ENCODE results near the gene CANX.

CANX gene

GRCh38 chr5:179727106-179727505, 28.3 kb downstream of the CANX start:
- Histone ChIP-seq H3K4me3 (no peak overlapping the region), H3K27ac (no peak overlapping the region)
- TF ChIP-seq CTCF (IDR thresholded peaks at IDR 0.05): no peak
- no peak for DNase-seq (ENCODE audit: low spot score)

- no peak for DNase-seq (ENCODE audit: low spot score)
- no peak for TF ChIP-seq CTCF (IDR thresholded peaks at IDR 0.05)
- H3K27ac ChIP-seq: no peak overlapping the region
- no peak overlapping the region for H3K4me3 ChIP-seq
Measured at GRCh38 chr5:179729303-179729702, 30.5 kb downstream of the CANX start.

DNA sequence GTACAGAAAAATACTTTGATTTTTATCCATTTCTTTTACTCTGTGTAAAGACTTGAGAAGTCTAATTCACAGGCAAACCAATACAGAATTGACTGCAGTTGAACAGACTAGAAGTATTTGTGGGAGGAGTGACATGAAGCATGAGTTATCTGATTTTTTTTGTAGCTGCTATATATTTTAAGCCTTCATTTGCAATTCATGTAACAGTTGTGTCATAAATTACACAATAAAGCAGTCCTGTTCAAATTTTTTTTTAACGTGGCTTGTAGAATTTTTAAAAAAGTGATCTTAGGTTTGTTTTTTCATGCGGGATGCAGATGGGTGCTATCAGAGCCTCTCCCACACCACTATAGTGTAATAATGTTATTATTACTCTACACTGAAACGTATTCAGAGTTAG, 31.0 kb downstream of the CANX start:
- H3K27ac ChIP-seq: no peak overlapping the region
- TF ChIP-seq CTCF (IDR thresholded peaks at IDR 0.05): no peak
- H3K4me3 ChIP-seq: no peak overlapping the region
- DNase-seq (ENCODE audit: low spot score): no peak

GRCh38 chr5:179730356-179730755, 31.6 kb downstream of the CANX start:
- H3K27ac ChIP-seq: no peak overlapping the region
- H3K4me3 ChIP-seq: no peak overlapping the region
- no peak for TF ChIP-seq CTCF (IDR thresholded peaks at IDR 0.05)
- DNase-seq (ENCODE audit: low spot score): no peak

GRCh38 chr5:179730852-179731251, 32.1 kb downstream of the CANX start:
- no peak overlapping the region for H3K4me3 ChIP-seq
- DNase-seq (ENCODE audit: low spot score): no peak
- no peak for TF ChIP-seq CTCF (IDR thresholded peaks at IDR 0.05)
- no peak overlapping the region for H3K27ac ChIP-seq

DNA sequence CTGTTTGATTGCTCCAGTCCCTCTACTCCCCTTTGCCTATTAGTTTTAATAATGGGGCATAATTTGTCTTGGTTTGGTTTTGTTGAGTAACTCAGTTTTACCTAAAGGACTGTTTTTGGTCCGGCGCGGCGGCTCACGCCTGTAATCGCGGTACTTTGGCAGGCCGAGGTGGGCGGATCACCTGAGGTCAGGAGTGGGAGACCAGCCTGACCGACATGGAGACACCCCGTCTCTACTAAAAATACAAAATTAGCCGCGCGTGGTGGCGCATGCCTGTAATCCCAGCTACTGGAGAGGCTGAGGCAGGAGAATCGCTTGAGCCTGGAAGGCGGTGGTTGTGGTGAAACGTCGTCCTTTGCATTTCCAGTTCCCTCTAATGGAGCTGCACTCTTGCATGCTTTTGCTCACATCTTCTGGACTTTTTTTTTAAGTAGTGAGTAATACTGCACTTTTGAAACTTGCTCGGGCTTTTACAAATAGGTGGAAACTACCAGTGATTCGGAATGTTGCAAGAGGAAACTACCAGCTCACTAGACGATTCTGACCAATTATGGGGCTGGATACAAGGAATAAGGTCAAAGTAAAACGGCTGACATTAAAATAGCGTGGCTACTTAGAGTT, 33.1 kb downstream of the CANX start:
- peak overlapping the region; percentile 98 for H3K4me3 ChIP-seq
- no peak for TF ChIP-seq CTCF (IDR thresholded peaks at IDR 0.05)
- H3K27ac ChIP-seq: peak overlapping the region; percentile 98 to 99
- peak; percentile 76 for DNase-seq (ENCODE audit: low spot score)

DNA sequence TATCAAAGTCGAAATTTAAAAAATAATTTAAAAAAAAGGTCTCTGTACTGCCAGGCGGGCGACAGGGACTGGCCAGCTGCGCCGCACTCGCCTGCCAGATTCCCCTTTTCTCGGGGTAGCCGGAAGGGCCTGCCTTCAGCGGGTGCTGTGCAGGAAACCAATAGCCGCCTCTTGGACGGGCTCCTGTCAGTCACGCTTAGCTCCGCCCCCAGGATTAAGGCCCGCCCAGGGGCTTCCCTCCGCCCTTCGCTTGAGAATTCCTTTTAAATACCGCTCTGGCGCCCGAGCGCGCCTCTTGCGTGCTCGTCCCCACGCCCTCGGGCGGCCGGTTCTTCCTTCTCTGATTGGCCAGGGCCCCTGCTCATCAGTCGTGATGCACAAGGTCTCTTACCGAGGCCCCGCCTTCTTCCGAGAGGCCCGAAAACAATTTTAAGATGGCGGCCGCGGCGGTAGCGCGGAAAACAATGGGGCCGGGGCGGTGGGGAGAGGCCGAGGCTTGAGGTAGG, 33.7 kb downstream of the CANX start, which contains the start of gene MAML1:
TSS of gene MAML1 (plus strand) at position 411 of the 506 bp plus-strand sequence. CDS start 291 bp downstream, outside the sequence.
- H3K27ac ChIP-seq: peak within 1 kb of the TSS; percentile 98 to 99
- H3K4me3 ChIP-seq: peak within 1 kb of the TSS; percentile 98
- no peak for TF ChIP-seq CTCF (IDR thresholded peaks at IDR 0.05)
- peak; percentile 100 for DNase-seq (ENCODE audit: low spot score)

Measured in coronary artery (tissue), 2 donors.